ENCODE data around the gene SYDE2.

Gene SYDE2

GRCh38 chr1:85172684-85173337 is 28.0 kb downstream of the SYDE2 start:
- no peak for TF ChIP-seq CTCF (IDR thresholded peaks at IDR 0.05; ENCODE audit: low read depth, low read length)
- H3K27ac ChIP-seq: no peak overlapping the region
- H3K36me3 ChIP-seq: no peaks in the 10 kb centered on the region
- H3K9me3 ChIP-seq (ENCODE audit: severe bottlenecking): no peaks in the 10 kb centered on the region
- no peak for DNase-seq
- H3K27me3 ChIP-seq (ENCODE audit: insufficient read depth, low read depth, severe bottlenecking): no peaks in the 10 kb centered on the region
- no peak overlapping the region for H3K4me3 ChIP-seq (ENCODE audit: low read depth, low read length)

GRCh38 chr1:85171721-85172120 is 29.1 kb downstream of the SYDE2 start:
- no peak overlapping the region for H3K27ac ChIP-seq
- no peaks in the 10 kb centered on the region for H3K36me3 ChIP-seq
- no peak for TF ChIP-seq CTCF (IDR thresholded peaks at IDR 0.05; ENCODE audit: low read depth, low read length)
- no peaks in the 10 kb centered on the region for H3K9me3 ChIP-seq (ENCODE audit: severe bottlenecking)
- no peaks in the 10 kb centered on the region for H3K27me3 ChIP-seq (ENCODE audit: insufficient read depth, low read depth, severe bottlenecking)
- no peak overlapping the region for H3K4me3 ChIP-seq (ENCODE audit: low read depth, low read length)
- no peak for DNase-seq

GRCh38 chr1:85168884-85169283 is 31.9 kb downstream of the SYDE2 start:
- Histone ChIP-seq H3K4me3 (ENCODE audit: low read depth, low read length) (no peak overlapping the region), H3K27ac (no peak overlapping the region), H3K9me3 (ENCODE audit: severe bottlenecking) (no peaks in the 10 kb centered on the region), H3K36me3 (no peaks in the 10 kb centered on the region), H3K27me3 (ENCODE audit: insufficient read depth, low read depth, severe bottlenecking) (no peaks in the 10 kb centered on the region)
- DNase-seq: no peak
- TF ChIP-seq CTCF (IDR thresholded peaks at IDR 0.05; ENCODE audit: low read depth, low read length): no peak

GRCh38 chr1:85166351-85166750 is 34.5 kb downstream of the SYDE2 start:
- Histone ChIP-seq H3K27ac (no peak overlapping the region), H3K4me3 (ENCODE audit: low read depth, low read length) (no peak overlapping the region), H3K27me3 (ENCODE audit: insufficient read depth, low read depth, severe bottlenecking) (no peaks in the 10 kb centered on the region), H3K9me3 (ENCODE audit: severe bottlenecking) (no peaks in the 10 kb centered on the region), H3K36me3 (no peaks in the 10 kb centered on the region)
- TF ChIP-seq CTCF (IDR thresholded peaks at IDR 0.05; ENCODE audit: low read depth, low read length): no peak
- DNase-seq: no peak

- no peak for TF ChIP-seq CTCF (IDR thresholded peaks at IDR 0.05; ENCODE audit: low read depth, low read length)
- DNase-seq: no peak
- H3K9me3 ChIP-seq (ENCODE audit: severe bottlenecking): no peaks in the 10 kb centered on the region
Observed at GRCh38 chr1:85158910-85159309, 41.9 kb downstream of the SYDE2 start.

GRCh38 chr1:85157436-85157835 is 43.4 kb downstream of the SYDE2 start:
- H3K4me3 ChIP-seq (ENCODE audit: low read depth, low read length): no peak overlapping the region
- H3K9me3 ChIP-seq (ENCODE audit: severe bottlenecking): no peaks in the 10 kb centered on the region
- H3K36me3 ChIP-seq: no peaks in the 10 kb centered on the region
- TF ChIP-seq CTCF (IDR thresholded peaks at IDR 0.05; ENCODE audit: low read depth, low read length): no peak
- no peak for DNase-seq
- no peak overlapping the region for H3K27ac ChIP-seq
- H3K27me3 ChIP-seq (ENCODE audit: insufficient read depth, low read depth, severe bottlenecking): no peaks in the 10 kb centered on the region

More at GRCh38 chr1:85158910-85159309, 41.9 kb downstream of the SYDE2 start:
- Histone ChIP-seq H3K4me3 (ENCODE audit: low read depth, low read length) (no peak overlapping the region), H3K27ac (no peak overlapping the region), H3K36me3 (no peaks in the 10 kb centered on the region), H3K27me3 (ENCODE audit: insufficient read depth, low read depth, severe bottlenecking) (no peaks in the 10 kb centered on the region)
